Trophoblast cell (in vitro differentiated cells and primary cell): ENCODE measurements around the gene CKAP4.

ENCODE experiments used
- DNase-seq, 2 donors: peaks; one replicate each; pipeline ENCODE4 v3.0.0-alpha.2; 2016
- H2AFZ ChIP-seq: 2 replicates; pipeline ENCODE4 v1.6.1; 2013; ENCODE audit warnings: low read length, moderate library complexity, mild to moderate bottlenecking; ENCODE audit not compliant: insufficient read depth, poor library complexity
- H2AK5ac ChIP-seq: 2 replicates; pipeline ENCODE4 v1.6.1; 2013; ENCODE audit warnings: mild to moderate bottlenecking, low read length
- H2BK120ac ChIP-seq: 2 replicates; pipeline ENCODE4 v1.6.1; 2013; ENCODE audit warnings: low read length, mild to moderate bottlenecking, moderate library complexity; ENCODE audit not compliant: insufficient read depth, poor library complexity
- H2BK12ac ChIP-seq: 2 replicates; pipeline ENCODE4 v1.6.1; 2013; ENCODE audit warnings: mild to moderate bottlenecking, low read length, moderate library complexity
- H2BK5ac ChIP-seq: 2 replicates; pipeline ENCODE4 v1.6.1; 2013; ENCODE audit warnings: low read length, low read depth, moderate library complexity, mild to moderate bottlenecking; ENCODE audit not compliant: poor library complexity
- H3K14ac ChIP-seq: 2 replicates; pipeline ENCODE4 v1.6.1; 2013; ENCODE audit warnings: mild to moderate bottlenecking, low read length
- H3K18ac ChIP-seq: 2 replicates; pipeline ENCODE4 v1.6.1; 2013; ENCODE audit warnings: mild to moderate bottlenecking, low read length
- H3K23ac ChIP-seq: 2 replicates; pipeline ENCODE4 v1.6.1; 2013; ENCODE audit warnings: low read length
- H3K27ac ChIP-seq: 2 replicates; pipeline ENCODE4 v1.5.1; 2013; ENCODE audit warnings: low read depth, mild to moderate bottlenecking, inconsistent platforms, low read length, moderate library complexity
- H3K27me3 ChIP-seq: 2 replicates; pipeline ENCODE4 v1.6.1; 2013; ENCODE audit warnings: inconsistent platforms, mild to moderate bottlenecking, low read length, moderate library complexity; ENCODE audit not compliant: insufficient read depth
- H3K36me3 ChIP-seq, 2 experiments: 1 replicate in 1 of 2; 2 replicates in 1 of 2; pipeline ENCODE4 v1.6.1; 2013; ENCODE audit warnings: low read length in 2 of 2, mild to moderate bottlenecking in 2 of 2, moderate library complexity in 1 of 2; ENCODE audit not compliant: insufficient read depth in 2 of 2, control insufficient read depth in 1 of 2
- H3K4ac ChIP-seq: 2 replicates; pipeline ENCODE4 v1.6.1; 2013; ENCODE audit warnings: low read depth, mild to moderate bottlenecking, low read length, moderate library complexity
- H3K4me1 ChIP-seq, 2 experiments: 1 replicate in 1 of 2; 2 replicates in 1 of 2; pipeline ENCODE4 v1.6.1; 2013; ENCODE audit warnings: low read length in 2 of 2, mild to moderate bottlenecking in 2 of 2, moderate library complexity in 1 of 2; ENCODE audit not compliant: insufficient read depth in 2 of 2, control insufficient read depth in 1 of 2
- H3K4me2 ChIP-seq: 2 replicates; pipeline ENCODE4 v1.6.1; 2013; ENCODE audit warnings: inconsistent platforms, mild to moderate bottlenecking, low read length, moderate library complexity
- H3K4me3 ChIP-seq: 2 replicates; pipeline ENCODE4 v1.5.1; 2013; ENCODE audit warnings: mild to moderate bottlenecking, low read depth, low read length, inconsistent platforms
- H3K79me1 ChIP-seq: one replicate; pipeline ENCODE4 v1.6.1; 2013; ENCODE audit warnings: low read length
- H3K79me2 ChIP-seq: 2 replicates; pipeline ENCODE4 v1.6.1; 2013; ENCODE audit warnings: low read length, mild to moderate bottlenecking; ENCODE audit not compliant: control insufficient read depth, insufficient read depth, poor library complexity
- H3K9ac ChIP-seq: 2 replicates; pipeline ENCODE4 v1.6.1; 2013; ENCODE audit warnings: mild to moderate bottlenecking, low read length
- H3K9me3 ChIP-seq: 2 replicates; pipeline ENCODE4 v1.6.1; 2013; ENCODE audit warnings: low read depth, mild to moderate bottlenecking, control low read depth, inconsistent platforms, low read length; ENCODE audit not compliant: insufficient read depth
- H4K12ac ChIP-seq: 2 replicates; pipeline ENCODE4 v1.6.1; 2013; ENCODE audit warnings: low read depth, mild to moderate bottlenecking, low read length, moderate library complexity
- H4K8ac ChIP-seq: 2 replicates; pipeline ENCODE4 v1.6.1; 2013; ENCODE audit warnings: low read depth, mild to moderate bottlenecking, low read length, moderate library complexity
- H4K91ac ChIP-seq: one replicate; pipeline ENCODE4 v1.6.1; 2013; ENCODE audit warnings: low read depth, mild to moderate bottlenecking, low read length, moderate library complexity
- WGBS: extraction: QIAGEN DNeasy Blood & Tissue Kit; methylation state at CpG from one replicate; pipeline ENCODE4 v1.1.7; 2013; ENCODE audit warnings: missing lambda C conversion rate; ENCODE audit not compliant: insufficient read length, insufficient coverage; ENCODE audit errors: extremely low coverage; 5-methylcytosine and 5-hydroxymethylcytosine counted together

CKAP4 gene

DNA sequence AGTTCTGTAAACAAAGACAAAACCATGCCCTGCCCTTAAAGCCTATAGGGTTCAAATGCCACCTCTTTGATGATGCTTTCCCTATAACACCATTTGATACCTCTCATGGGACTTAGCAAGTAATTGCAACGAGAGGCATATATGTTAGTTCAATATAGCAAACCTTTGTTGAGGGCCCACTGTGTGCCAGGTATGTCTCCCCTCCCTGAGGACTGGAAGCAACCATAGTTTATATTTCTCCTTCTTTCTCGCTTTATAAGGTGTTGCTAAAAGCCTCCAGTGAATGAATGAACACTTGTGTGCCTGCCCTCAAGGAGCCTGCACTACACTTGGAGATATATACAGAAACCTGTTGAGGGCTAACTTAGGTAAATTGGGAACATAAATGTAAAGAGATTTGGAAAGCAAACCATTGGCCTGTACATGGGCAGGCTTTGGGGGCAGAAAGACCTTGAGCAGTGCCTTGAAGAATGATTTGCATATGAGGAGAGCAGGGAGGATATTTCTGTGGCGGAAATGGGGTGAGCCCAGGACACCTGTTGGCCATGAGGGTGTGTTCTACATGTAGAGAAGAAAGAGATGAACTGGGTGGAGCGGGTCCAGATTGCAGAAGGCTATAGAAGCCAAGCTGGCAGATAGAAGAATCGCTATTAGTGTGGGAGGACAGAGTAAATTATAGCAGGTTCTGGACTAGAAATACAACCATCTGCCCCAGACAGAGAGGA is 1.8 kb upstream of the CKAP4 start:
- Histone ChIP-seq H3K4me2 (peak overlapping the region; percentile 90), H3K27me3 (no peaks in the 10 kb centered on the region), H3K79me1 (peaks cover 19% of the 10 kb centered on the region), H2AK5ac (no peak overlapping the region), H3K18ac (no peak overlapping the region), H2BK120ac (no peak overlapping the region), H2BK5ac (no peak overlapping the region), H4K8ac (no peak overlapping the region), H3K9ac (no peak overlapping the region), H3K27ac (no peak overlapping the region), H3K4ac (no peak overlapping the region), H4K91ac (no peak overlapping the region), H3K23ac (no peak overlapping the region), H3K79me2 (peaks cover 16% of the 10 kb centered on the region), H2BK12ac (no peak overlapping the region), H3K4me3 (no peak overlapping the region), H3K9me3 (no peaks in the 10 kb centered on the region), H3K36me3 (peaks cover 0 to under 1% of the 10 kb centered on the region in 2 experiments), H3K4me1 (peaks cover 4 to 17% of the 10 kb centered on the region in 2 experiments), H4K12ac (no peak overlapping the region), H2AFZ (no peak overlapping the region), H3K14ac (no peak overlapping the region)
- WGBS: no CpG with 5 or more reads among the region's 5 CpGs
- DNase-seq: no peak

DNA sequence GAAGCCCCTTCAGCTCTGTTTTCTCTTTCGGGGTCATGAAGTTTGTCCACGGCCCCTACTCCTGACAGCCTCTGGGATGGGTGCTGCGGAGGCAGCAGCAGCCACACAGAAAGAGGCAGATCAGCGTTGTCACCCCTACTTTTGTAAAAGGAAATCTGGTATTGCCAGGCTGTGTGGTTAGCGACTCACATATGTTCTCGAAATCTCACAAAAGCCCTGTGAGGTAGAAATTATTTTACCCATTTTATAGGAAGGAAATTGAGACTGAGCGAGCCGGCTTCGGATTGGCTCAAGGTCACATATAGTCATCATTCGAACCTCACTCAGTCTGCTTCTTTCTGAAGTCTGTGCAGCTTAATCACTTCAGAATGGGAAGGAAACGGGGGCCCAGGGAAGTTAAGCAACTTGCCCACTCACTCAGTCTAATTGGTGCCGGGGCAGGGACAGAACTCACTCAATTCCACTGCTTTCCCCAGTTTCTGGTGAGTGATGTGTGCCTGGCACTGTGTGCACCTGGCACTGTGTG is 1.1 kb upstream of the CKAP4 start:
- peak overlapping the region; percentile 85 for H3K4me3 ChIP-seq
- no CpG with 5 or more reads among the region's 12 CpGs for WGBS

DNA sequence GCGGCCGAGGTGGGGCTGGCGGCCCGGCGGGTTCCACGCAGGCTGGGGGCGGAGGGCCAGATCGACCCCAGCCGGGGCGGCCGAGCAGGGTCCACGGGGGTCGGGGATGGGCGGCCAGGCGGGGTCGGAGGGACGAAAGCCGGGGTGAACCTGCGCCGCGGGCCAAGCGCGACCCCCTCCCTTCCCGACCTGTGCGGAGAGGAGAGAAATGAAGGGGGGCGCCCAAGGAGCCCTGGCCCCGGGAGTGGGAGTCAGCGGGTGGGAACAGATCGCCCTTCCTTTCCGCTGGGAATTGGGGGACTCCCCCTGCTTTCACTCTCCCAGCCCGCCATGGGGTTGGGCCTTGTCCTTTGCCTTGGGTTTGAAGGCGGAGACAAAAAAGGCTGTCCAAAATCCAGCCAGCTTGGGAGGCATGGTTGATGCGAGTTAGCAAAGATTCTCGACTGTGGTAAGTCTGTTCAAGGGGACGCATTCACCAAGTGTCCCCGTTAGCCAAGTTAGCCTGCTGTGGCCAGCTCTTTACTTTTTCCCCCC is 559 bp upstream of the CKAP4 start:
- H3K4me3 ChIP-seq: peak overlapping the region; percentile 85
- peak overlapping the region; percentile 71 for H3K4ac ChIP-seq
- peak overlapping the region; percentile 91 for H4K91ac ChIP-seq
- H3K27ac ChIP-seq: peak overlapping the region; percentile 78
- DNase-seq: peak; percentile 51 to 75
- no peak overlapping the region for H2BK12ac ChIP-seq
- H2BK120ac ChIP-seq: peak overlapping the region; percentile 76
- H2AFZ ChIP-seq: peak overlapping the region; percentile 77
- peak overlapping the region; percentile 80 for H4K8ac ChIP-seq
- peaks cover 2 to 4% of the 10 kb centered on the region in 2 experiments for H3K36me3 ChIP-seq
- no peaks in the 10 kb centered on the region for H3K9me3 ChIP-seq
- H3K4me2 ChIP-seq: peak overlapping the region; percentile 90
- peaks cover 19% of the 10 kb centered on the region for H3K79me1 ChIP-seq
- peaks cover 4 to 17% of the 10 kb centered on the region in 2 experiments for H3K4me1 ChIP-seq
- H3K18ac ChIP-seq: peak overlapping the region; percentile 57
- H3K9ac ChIP-seq: peak overlapping the region; percentile 89
- H4K12ac ChIP-seq: peak overlapping the region; percentile 49
- H3K23ac ChIP-seq: no peak overlapping the region
- peak overlapping the region; percentile 67 for H2BK5ac ChIP-seq
- peaks cover 16% of the 10 kb centered on the region for H3K79me2 ChIP-seq
- H3K14ac ChIP-seq: peak overlapping the region; percentile 80
- H3K27me3 ChIP-seq: no peaks in the 10 kb centered on the region
- no CpG with 5 or more reads among the region's 36 CpGs for WGBS
- no peak overlapping the region for H2AK5ac ChIP-seq

More for the DNA sequence above, 1.1 kb upstream of the CKAP4 start:
- peak overlapping the region; percentile 90 for H3K4me2 ChIP-seq
- no peak overlapping the region for H2BK12ac ChIP-seq
- H3K79me2 ChIP-seq: peaks cover 16% of the 10 kb centered on the region
- no peak overlapping the region for H4K12ac ChIP-seq
- no peak overlapping the region for H2BK5ac ChIP-seq
- H3K9me3 ChIP-seq: no peaks in the 10 kb centered on the region
- peak overlapping the region; percentile 80 for H4K8ac ChIP-seq
- peak overlapping the region; percentile 80 for H3K14ac ChIP-seq
- peaks cover 19% of the 10 kb centered on the region for H3K79me1 ChIP-seq
- H3K18ac ChIP-seq: no peak overlapping the region
- no peak overlapping the region for H3K23ac ChIP-seq
- H2AFZ ChIP-seq: peak overlapping the region; percentile 77
- H2BK120ac ChIP-seq: peak overlapping the region; percentile 76
- no peak overlapping the region for H2AK5ac ChIP-seq
- peaks cover 4 to 17% of the 10 kb centered on the region in 2 experiments for H3K4me1 ChIP-seq
- H3K9ac ChIP-seq: peak overlapping the region; percentile 89
- peaks cover 0 to 1% of the 10 kb centered on the region in 2 experiments for H3K36me3 ChIP-seq
- no peak overlapping the region for H3K27ac ChIP-seq
- no peak overlapping the region for H3K4ac ChIP-seq
- H4K91ac ChIP-seq: peak overlapping the region; percentile 91
- H3K27me3 ChIP-seq: no peaks in the 10 kb centered on the region
- DNase-seq: peak in 1 of 2 donors; percentile 30

DNA sequence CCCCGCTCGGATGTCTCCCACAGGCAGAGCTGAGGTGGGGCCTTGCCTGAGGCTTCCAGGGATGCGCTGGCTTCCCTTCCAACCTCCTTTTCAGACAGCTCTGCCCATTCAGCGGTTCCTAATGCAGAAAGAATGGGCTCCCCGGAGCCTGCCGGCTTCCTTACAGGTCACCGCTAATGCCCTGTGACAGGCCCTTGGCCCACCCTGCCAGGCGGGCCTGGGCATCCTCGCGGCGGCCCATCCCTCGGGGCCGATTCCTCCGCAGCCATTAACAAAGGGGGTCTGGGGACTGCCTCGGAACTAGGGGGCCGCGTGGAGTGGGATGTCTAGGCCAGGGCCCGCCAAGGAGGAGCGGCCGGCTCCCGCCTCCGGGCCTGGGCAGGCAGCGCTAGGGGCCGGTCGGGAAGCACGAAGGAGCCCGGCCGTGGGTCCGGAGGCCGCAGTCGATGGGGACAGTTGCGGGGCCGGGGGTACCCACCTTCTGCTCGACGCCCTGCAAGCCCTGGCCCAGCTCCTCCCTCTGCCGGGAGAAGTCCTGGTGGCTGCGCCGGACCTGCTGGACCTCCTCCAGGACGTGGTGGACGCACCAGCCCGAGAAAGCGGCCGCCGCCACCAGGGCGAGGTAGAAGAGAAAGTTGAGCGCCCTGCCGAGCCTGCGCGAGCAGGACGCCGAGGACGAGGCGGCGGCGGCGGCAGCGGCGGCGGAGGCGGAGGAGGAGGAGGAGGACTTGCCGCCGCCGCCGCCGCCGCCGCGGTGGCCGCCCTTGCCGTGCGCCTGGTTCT is 738 bp downstream of the CKAP4 start:
- H3K4ac ChIP-seq: peak overlapping the region; percentile 93
- H3K27me3 ChIP-seq: no peaks in the 10 kb centered on the region
- H3K79me2 ChIP-seq: peaks cover 16% of the 10 kb centered on the region
- peak overlapping the region; percentile 45 for H2BK12ac ChIP-seq
- peaks cover 5 to 14% of the 10 kb centered on the region in 2 experiments for H3K36me3 ChIP-seq
- no CpG with 5 or more reads among the region's 71 CpGs for WGBS
- H3K18ac ChIP-seq: peak overlapping the region; percentile 90
- H2AK5ac ChIP-seq: peak overlapping the region; percentile 96
- peak overlapping the region; percentile 99 for H3K14ac ChIP-seq
- peak overlapping the region; percentile 71 for H2BK5ac ChIP-seq
- peak overlapping the region; percentile 91 for H4K91ac ChIP-seq
- peak overlapping the region; percentile 91 for H3K9ac ChIP-seq
- H3K4me2 ChIP-seq: peak overlapping the region; percentile 90
- peak overlapping the region; percentile 79 for H4K12ac ChIP-seq
- peaks cover 4 to 17% of the 10 kb centered on the region in 2 experiments for H3K4me1 ChIP-seq
- H4K8ac ChIP-seq: peak overlapping the region; percentile 89
- H2AFZ ChIP-seq: peak overlapping the region; percentile 77
- H3K4me3 ChIP-seq: peak overlapping the region; percentile 85
- peak; percentile 72 to 76 for DNase-seq
- H2BK120ac ChIP-seq: peak overlapping the region; percentile 80
- no peak overlapping the region for H3K23ac ChIP-seq
- peak overlapping the region; percentile 84 for H3K27ac ChIP-seq
- H3K79me1 ChIP-seq: peaks cover 19% of the 10 kb centered on the region
- no peaks in the 10 kb centered on the region for H3K9me3 ChIP-seq
